ENCODE measurements around the gene TBC1D14. TPM values are rescaled to one million over a fixed set of nuclear protein-coding genes. Genes with fewer than 3 reads are reported as not detected.
A peak's percentile ranks its signal among the peaks of the same experiment; 100 is the strongest.
"Not testable (repeated sequence)": the region's sequence is repeated elsewhere in the genome, so short reads cannot be mapped to it uniquely, and the experiment has no call there.

TBC1D14 gene
- total RNA-seq, 1 donor from 2014 or later: 30.0 TPM

DNA sequence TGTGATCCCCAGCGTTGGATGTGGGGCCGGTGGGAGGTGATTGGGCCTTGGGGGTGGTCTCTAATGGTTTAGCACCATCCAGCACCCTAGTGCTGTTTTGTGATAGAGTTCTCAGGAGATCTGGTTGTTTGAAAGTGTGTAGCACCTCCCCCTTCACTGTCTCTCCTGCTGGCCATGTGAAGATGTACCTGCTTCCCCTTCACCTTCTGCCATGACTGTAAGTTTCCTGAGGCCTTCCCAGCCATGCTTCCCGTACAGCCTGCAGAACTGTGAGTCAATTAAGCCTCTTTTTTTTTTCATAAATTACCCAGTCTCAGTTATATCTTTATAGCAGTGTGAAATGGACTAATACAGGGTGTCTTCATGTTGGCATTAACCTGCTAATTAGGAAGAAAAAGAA lies 19.3 kb upstream of the TBC1D14 start:
- no peak for DNase-seq

DNA sequence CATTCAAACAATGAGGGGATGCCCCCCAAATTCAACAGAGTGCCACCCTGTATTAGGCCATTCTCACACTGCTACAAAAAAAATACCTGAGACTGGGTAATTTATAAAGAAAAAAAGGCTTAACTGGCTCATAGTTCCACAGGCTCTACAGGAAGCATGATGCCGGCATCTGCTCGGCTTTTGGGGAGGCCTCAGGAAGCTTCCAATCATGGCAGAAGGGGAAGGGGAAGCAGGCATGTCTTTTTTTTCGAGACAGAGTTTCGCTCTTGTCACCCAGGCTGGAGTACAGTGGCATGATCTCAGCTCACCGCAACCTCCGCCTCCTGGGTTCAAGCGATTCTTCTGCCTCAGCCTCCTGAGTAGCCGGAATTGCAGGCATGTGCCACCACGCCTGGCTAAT lies 18.7 kb upstream of the TBC1D14 start:
- not testable (repeated sequence) for DNase-seq

DNA sequence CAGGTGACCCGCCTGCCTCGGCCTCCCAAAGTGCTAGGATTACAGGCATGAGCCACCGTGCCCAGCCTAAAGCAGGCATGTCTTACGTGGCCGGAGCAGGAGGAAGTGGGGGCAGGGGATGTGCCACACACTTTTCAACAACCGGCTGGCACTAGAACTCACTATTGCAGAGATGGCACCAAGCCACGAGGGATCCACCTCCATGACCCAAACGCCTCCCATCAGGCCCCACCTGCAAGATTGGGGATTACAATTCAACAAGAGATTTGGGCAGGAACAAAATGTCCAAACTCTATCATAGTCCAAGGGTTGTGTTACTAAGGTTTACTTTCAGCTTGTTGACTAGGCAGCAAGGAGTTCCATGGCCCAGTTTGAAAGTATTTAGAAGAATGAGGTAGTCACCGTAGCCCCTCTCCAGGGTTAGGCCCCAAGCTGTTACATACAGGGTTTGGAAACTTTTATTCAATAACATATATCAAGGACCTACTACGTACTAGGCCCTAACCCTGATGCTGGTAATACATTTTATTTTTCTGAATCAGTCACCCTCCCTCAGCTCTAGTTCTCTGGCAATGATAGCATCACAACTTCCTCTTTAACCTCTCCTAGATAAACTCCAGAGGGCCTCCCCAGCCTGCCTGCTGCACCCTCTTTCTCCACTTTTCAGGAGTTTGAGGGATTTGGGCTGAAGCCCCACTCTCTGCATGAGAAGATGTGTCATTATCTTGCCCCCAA lies 18.0 kb upstream of the TBC1D14 start:
- no peak for DNase-seq

DNA sequence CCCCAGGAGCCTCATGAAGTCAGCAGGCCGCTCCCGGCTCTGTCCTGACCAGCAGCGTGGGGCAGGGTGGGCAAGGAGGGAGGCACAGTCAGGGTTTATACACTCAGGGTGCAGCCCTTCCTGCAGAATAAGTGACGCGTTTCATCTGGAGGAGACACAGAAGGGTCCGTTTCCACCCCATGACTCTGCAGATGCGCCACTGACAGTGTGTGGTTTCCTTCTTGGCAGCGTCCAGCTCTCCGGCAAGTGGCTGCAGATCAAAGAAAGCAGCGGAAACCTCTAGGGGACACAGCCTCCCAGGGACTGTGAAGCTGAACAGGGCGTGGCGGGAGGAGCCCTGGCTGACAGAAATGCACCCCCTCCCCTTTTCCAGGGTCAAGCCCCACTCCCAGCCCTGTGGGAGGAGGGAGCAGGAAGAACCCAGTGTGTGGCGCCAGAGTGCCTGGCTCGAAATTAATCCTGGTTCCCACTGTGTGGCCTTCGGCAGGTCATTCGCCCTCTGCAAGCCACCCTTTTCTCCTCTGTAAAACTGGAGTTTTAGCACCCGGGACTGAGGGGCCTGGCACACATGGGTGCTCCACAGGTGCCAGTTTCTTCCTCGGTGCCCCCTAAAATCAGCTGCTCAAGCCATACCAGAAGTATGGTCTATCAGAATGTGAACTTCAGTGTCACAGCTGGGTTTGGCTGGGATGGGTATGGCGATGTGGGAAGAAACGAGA lies 17.3 kb upstream of the TBC1D14 start:
- peak; percentile 25 for DNase-seq

DNA sequence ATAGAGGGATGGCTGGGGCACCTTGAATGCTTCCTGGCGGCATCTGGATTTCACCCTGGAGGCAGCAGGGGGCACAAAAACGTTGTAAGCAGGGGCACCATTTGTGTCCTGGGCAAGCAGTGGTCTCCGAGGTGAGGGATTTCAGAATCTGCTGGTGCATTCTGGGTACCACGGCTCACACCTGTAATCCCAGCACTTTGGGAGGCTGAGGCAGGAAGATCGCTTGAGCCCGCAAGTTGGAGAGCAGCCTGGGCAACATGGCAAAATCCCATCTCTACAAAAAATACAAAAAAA lies 16.8 kb upstream of the TBC1D14 start:
- DNase-seq: no peak

DNA sequence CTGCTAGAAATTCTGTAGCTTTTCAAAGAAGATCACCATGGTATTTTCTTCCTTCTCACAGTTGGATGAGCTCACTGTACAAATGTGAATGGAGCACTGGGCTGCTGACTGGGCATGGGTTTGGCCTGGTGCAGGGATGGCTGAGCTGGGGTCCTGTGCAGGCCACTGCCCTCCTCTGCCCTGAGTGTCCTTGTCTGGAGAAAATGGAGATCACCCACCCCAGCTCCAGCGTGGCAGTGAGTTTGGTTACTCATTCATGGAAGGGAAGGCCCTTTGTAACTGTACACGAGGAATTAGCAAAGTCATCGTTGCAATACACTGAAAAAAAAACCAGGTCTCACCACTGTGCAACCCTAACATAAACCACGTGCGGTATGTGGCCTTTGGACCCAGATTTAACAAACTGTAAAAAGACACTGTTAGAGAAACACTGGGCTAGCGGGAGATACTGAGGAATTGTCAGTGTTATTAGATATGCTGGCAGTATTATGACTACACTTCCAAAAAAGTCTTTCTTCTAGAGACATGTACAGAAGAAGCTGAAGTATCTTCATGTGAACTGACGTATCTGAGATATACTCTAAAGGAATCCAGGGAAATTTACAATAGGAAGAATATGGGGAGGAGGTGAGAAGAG lies 16.1 kb upstream of the TBC1D14 start:
- DNase-seq: no peak

DNA sequence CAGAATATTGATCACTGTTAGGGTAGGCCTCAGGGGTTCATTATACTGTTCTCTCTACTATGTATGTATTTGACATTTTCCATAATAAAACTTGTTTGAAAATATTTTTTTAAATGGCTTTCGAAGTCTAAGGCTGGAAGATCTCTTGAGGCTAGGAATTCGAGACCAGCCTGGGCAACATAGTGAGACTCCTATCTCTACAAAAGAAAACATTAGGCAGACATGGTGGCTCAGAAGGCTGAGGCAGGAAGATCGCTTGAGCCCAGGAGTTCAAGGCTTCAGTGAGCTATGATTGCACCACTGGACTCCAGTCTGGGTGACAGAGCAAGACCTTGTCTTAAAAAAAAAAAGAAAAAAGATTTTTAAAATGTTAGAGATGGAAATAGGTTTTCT lies 15.5 kb upstream of the TBC1D14 start:
- DNase-seq: no peak

DNA sequence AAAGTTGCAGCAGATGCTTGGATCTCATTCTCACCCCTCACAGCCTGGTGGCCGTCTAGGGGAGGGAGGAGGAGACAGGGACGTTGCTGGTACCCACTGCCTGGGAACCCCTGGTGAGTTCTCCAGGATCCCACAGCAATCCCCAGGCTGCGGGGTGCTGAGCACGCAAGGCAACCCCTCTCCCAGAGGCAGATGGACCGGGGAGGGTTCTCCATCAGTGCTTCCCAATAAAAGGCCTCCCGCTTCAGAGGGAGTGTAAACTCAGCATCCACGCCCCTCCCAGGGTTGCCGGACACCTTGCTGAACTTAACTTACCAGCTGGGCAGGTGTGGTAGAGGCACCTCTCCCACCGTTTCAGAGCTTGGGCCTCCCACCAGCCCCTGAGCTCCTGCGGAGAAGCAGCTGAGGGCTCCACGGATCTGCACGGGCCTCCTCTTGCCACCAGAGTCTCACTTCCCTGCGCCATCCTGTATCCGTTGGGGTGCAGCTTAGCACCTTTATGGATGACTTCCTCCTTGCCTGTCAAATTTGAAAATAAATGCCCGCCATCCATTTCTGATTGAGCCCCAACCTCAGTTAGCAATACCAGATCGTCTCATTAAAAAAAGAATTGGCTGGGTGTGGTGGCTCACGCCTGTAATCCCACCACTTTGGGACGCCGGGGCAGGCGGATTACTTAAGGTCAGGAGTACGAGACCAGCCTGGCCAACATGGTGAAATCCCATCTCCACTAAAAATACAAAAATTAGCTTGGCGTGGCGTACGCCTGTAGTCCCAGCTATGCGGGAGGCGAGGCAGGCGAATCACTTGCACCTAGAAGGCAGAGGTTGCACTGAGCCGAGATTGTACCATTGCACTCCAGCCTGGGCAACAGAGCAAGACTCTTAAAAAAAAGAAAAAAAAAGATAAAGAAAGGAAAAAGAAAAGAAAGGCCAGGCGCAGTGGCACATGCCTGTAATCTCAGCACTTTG lies 14.8 kb upstream of the TBC1D14 start:
- no peak for DNase-seq

DNA sequence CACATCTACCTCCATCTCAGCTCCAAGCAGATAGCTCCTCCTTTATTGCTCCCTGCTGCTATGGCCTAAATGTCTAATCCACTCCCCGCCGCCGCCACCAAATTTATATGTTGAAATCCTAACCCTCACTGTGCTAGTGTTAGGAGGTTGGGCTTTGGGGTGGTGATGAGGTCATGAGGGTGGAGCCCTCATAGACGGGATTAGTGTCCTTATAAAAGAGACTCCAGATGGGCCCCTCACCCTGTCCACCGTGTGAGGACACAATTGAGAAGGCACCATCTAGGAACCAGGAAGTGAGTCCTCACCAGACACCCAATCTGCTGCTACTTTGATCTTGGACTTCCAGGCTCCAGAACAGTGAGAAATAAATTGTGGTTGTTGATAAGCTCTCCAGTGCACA lies 13.6 kb upstream of the TBC1D14 start:
- DNase-seq: no peak

DNA sequence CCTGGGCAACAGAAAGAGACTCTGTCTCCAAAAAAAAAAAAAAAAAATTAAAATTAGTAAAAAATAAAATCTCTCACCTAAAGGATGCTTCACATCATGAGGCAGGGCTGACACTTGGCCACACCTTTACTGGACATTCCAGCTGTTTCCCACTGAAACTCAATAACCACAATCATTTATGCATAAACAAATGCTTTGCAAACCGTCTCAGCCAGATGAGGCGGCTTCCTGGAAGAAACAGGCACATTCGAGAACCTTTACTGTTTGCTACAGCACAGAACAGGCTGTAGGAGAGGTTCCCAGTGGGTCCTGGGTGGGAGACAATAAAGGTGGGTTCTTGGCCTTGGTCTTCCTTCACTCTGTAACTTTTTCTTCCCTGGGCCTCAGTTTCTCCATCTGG lies 10.9 kb upstream of the TBC1D14 start:
- no peak for DNase-seq

DNA sequence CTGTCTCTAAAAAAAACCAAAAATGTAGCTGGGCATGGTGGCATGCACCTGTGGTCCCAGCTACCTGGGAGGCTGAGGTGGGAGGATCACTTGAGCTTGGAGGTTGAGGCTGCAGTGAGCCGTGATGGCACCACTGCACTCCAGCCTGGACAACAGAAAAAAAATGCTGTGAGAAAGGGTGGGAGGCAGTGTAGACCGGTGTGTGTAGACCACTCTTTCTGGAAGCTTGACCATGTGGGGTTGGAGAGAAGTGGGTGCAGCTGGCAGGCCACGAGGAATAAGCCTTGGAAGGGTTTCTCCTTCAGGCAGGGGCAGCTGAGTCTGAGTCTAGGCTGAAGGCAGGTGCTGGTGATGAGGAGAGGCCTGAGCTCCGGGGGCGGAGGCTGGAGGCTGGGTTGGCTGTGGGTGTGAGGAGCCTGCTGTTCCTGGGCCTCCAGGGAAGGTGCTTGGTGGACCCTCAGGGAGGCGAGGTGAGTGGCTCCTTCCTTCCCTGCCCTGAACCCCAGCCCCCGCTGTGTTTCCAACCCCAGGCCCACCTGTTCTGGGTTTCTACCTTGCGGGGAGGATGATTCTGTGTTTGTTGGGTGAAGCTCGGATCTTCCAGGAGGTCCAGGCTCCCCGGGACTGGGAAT lies 9.3 kb upstream of the TBC1D14 start:
- DNase-seq: no peak

DNA sequence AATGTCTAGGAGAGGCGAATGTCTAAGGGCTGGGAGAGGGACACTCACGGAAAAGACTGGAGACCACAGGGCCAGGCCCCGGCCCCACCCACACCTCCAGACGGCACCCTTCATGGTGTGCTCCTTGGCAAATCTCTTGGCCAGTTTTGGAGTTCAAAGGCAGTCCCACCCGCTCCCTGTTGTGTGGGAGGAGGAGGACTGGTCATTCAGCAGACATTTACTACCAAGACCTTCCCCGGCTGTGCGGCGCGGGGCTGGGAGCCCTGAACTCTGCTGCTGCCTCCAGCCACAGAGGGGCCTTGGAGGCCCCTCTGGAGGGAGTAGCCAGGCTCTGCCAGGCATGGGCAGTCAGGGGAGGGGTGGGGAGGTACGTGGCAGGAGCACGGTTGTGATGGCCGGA lies 8.7 kb upstream of the TBC1D14 start:
- DNase-seq: no peak

DNA sequence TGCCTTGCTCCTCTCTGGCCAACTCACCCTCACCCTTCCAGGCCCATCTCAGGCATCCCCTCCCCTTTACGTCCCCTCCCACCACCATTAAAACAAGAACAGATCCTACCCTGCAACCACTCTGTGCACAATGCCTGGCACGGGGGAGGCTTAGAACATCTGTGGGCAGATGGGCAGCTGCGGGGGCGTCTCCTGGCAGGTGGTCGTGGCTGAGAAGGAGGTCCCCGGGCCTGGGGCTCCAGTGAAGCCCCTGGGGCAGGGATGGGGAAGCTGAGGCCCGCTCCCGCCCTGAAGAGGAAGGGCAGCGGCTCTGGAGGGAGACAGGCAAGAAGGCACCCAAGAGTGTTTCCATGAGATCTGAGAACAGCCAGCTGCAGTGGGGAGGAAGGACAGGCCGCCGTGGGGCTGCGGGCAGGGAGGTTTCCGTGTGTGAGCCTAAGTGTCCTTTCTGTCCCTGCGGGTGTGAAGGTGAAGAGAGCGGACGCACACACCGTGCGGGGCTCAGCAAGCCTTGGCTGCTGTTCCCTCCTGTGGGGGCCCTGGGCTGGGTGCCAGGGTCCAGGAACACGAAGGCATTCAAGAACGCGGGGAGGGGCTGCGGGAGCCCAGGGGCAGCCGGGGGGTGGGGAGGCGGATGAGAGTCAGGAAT lies 7.8 kb upstream of the TBC1D14 start:
- no peak for DNase-seq

DNA sequence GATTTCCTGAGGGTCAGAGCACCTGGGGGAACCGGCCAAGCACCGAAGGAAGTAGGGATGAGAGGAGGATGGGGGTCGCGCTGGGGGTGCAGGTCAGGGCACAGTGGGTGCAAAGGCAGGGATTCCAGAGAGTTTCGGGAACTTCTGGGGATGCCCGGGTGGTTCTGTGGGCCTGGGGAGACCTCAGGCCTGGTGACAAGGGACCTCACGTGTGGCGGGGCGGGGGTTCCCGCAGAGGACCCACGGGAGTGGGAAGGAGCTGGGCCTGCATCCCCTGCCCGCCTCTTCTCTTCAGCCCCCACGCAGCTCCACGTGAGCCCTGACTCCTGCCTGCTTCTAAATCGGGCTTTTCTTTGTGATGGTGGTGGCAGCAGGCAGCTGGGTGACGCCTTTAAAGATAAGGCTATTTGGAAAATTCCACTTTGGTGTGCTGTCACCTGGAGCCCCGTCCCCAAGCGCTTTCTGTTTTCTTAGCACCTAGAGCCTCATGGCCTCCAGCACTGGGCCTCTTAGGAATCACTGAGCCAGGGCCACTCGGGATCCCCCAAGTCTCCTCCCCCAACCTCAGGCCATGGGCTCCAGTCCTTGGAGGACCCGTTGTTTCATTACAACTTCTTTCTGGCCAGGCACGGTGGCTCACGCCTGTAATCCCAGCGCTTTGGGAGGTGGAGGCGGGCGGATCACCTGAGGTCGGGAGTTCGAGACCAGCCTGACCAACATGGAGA lies 7.1 kb upstream of the TBC1D14 start:
- DNase-seq: no peak

DNA sequence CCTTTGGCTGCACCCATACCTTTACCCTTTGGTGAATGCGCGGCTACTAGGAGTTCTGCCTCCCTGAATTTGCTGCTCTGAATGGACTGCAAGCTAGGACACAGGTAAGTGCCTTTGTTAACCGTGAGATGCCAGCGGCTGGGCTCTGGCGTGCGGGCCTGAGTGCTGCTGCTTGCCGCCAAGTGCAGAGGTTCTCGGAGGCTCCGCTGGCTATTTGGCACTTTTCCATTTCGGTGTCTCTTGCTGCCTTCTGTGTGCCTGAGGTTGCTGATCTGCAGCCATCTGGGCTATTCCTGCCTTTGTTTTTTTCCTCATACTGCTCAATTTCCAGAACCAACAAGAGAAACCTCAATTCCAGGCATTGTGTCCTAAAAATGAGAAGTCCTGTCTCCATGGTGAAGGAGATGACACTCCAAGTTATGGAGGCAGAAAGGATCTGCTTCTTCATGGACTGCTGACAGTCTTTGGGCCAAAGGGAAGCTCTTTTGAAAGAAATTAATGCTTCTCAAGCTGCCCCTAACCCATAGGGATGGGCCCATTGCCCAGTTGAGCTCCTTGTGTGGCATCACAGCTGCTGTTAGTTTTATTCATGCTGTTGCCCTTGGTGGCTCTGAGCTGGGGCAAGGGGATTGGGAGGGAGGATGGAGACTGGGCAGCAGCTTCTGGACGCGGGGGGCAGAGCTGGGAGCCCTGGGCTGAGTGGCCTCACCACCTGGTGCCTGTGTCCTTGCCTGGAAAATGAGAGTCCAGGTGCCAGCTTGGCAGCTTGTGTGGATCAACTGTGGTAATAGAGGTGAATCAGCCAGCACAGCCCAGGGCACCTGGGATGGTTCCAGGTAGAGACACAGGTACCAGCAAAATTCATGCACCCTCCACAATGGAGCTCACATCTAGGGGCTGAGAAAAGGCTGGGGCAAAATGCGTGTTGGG lies 3.8 kb upstream of the TBC1D14 start:
- DNase-seq: no peak

DNA sequence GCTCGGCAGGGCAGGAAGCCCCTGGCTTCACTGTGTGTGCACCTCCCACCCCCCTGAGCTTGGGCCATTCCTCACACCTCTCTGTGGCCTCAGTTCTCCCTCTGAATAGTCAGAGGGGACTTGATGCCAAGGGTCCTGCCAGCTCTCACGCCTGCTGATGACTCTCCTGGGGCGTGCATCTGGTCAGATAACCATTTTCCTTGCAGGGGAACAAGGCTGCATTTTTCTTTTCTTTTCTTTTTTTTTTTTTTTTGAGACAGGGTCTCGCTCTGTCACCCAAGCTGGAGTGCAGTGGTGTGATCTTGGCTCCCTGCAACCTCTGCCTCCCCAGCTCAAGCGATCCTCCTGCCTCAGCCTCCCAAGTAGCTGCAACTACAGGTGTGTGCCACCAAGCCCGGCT lies 3.1 kb upstream of the TBC1D14 start:
- not testable (repeated sequence) for DNase-seq

DNA sequence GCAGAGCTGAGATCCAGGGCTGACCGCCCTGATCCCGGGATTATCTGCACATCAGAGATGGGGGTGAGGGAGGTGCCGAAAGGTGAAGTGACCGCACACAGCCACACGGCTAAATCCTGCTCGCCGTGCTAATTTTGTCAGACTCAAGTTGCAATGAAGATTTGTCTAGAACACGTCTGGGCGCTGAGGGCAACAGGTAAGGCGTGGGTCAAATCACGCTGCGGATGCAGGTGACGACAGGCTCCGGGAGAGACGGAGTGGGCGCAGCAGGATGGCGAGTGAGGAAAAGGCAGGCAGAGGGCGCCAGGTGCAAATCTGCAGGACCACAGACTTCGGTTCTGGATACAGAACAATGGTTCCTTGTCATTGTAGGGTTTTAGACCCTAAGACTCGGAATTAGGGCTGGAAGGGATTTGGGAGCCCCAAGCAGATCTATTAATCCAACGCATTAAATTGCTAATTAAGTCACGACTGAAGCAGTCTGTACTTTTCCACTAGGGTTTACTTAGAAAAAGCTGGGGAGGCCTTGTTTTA lies 1.9 kb upstream of the TBC1D14 start:
- DNase-seq: peak; percentile 58

DNA sequence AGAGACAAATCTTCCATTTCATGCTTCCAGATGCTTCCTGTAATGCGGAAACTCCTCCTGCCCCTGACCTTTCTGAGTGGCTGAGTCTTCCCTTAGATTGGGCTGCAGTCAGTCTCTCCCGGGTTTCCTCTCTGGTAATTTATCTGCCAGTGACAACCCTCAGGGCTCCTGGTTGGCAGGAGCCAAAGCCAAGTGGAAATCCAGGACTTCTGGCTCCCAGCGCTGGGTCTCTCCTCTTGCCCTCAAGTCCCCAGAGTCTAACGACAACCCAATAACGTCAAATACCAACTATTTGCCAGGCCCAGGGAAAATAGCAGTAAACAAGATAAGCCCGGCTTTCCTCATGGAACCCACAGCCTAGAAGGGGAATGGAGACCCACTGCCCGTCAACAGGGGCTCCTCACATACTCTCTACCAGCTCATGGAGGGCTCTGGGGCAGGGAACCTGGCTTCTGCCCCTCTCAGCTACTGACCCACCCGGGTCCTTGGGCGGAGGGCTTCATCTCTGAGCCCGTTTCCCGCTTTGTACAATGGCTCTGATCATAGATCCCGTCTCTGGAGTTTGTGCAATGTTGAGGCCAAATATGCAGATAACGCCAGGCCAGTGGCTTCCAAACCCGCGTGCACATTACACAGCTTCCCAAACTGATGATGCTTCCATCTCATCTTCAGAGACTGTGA lies 1.1 kb upstream of the TBC1D14 start:
- peak; percentile 50 for DNase-seq

DNA sequence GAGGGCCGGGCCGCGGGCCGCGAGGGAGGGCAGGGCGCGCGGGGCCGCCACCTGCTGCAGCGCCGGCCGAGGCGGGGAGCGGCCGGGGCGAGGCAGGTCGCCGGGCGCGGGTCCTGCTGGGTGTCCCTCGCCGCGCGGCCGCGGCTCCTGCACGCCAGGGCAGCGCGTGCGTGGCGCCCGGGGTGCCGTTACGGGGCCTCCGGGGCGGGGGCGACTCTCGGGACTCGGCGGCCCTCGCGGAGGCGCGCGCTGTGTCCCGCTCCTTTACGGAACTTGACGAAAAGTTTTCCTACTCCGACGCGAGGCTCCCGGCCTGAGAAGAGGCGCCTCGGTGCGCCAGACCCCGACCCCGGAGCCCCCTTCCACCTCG lies 329 bp downstream of the TBC1D14 start:
- peak; percentile 16 for DNase-seq
